ENCODE measurements around the gene SERF2.
"Not testable (repeated sequence)": the region's sequence is repeated elsewhere in the genome, so short reads cannot be mapped to it uniquely, and the experiment has no call there.

SERF2 gene

DNA sequence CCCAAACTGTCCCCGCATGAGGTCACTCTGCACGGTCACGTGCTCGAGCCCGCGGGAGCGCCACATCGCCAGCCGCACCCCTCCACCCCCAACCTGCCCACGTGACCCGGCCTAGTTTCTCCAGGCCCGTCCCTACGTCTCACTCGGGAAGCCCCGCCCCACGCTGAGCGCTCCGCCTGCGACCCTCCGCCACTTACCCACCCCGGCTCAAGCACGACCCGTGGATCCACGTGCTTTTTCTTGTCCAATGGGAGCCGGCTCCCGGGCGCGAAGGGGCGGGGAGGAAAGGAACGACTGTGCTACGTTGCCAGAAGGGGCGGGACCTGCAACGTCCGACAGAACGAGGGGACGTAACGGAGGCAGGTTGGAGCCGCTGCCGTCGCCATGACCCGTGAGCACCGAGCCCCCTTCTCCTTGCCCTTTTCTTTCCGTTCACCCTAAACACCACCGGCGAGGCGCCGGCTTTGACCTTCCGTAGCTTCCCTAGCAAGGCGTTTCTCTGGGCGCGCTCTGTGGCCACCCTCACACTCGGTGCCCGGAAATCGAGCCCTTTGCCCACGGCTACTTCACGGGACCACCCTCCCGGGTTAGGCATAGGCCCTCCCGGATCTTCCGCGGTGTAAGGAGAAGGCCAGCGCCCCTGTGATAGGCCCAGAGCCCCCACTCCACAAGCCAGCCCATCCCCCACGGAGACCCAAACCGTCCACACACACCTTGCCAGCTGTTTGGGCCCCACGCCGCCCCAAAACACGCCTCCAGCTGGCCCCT, at the start of gene SERF2:
SERF2 (plus strand) TSS at position 328 of the 768 bp plus-strand sequence; CDS start at position 385, 57 bp downstream.
- DNase-seq, result peak; percentile 58

DNA sequence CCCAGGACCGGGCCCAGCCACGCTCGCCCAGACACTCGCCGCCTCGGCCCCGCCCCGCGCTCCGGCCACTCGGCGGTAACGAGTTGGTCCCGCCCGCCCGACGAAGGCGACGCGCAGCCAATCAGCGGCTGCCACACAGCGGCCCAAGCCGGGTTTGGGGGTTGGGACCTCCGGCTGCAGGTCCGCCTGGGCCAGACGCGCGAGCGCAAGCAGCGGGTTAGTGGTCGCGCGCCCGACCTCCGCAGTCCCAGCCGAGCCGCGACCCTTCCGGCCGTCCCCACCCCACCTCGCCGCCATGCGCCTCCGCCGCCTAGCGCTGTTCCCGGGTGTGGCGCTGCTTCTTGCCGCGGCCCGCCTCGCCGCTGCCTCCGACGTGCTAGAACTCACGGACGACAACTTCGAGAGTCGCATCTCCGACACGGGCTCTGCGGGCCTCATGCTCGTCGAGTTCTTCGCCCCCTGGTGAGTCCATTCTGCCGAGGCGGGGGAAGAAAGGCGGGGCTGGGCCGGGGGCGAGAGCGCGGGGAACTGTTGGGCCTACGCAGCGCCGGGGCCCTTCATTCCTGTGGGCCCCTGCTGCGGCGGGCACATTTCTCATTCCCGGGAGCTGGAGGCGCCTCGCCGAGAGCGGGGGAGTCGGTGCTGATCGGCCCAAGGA, 45.7 kb upstream of the SERF2 start, which contains the start of gene PDIA3:
PDIA3 (plus strand) TSS at position 194 of the 658 bp plus-strand sequence; CDS start at position 296, 102 bp downstream.
- not testable (repeated sequence) for DNase-seq

DNA sequence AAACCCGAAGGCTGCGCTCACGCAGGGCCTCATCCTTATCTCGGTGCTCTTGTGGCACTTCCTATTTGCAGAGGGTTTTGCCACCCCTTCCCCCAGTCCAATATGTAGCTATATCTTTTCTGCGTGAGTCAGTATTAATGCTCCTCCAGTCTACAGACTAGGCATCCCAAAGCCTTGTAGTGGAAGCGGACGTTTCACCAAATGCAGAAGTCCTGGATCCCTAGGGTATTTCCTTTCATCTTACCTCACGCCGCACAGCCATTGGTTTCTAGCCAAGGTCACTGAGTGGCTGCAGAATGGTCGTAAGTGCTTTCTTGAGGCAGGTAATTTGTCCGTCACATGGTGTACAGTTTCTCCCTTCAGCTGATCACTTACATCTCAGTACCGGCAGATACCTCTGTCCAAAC, 45.2 kb upstream of the SERF2 start:
- DNase-seq, result not testable (repeated sequence)

DNA sequence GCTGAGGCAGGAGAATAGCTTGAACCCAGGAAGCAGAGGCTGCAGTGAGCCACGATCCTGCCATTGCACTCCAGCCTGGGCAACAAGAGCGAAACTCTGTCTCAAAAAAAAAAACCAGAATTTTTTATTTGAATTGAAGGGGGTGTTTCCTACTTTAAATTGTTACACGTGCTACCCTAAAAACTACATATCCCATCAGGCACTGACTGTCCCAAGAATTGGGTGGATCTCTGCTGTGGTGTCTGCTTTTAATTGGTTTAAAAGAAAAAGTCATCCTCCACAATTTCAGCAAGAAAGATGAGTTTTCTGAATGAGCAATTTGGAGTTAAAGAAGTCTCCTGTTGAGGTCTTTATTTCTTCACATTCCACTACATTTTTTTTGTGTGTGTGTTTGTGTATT, 43.7 kb upstream of the SERF2 start:
- DNase-seq, result no peak

DNA sequence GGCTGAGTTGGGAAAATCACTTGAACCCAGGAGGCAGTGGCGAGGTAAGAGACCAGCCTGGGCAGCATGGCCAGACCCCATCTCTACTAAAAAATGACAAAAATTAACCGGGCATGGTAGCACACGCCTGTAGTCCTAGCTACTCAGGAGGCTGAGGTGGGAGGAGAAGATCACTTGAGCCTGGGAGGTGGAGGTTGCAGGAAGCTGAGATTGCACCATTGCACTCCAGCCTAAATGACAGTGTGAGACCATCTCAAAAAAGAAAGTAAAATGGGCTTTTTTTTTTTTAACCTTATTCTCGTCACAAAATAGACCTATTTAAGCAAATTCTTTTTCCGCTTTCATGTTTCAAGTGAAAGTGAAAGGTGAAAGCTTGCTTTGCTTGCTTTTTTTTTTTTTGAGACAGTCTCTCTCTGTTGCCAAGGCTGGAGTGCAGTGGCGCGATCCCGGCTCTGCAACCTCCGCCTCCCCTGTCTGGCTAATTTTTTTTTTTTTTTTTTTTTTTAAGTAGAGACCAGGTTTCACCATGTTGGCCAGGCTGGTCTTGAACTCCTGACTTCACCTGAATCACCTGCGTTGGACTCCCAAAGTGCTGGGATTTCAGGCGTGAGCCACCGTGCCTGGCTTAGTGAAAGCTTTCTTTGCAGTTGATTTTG, 42.3 kb upstream of the SERF2 start:
- DNase-seq, result no peak

DNA sequence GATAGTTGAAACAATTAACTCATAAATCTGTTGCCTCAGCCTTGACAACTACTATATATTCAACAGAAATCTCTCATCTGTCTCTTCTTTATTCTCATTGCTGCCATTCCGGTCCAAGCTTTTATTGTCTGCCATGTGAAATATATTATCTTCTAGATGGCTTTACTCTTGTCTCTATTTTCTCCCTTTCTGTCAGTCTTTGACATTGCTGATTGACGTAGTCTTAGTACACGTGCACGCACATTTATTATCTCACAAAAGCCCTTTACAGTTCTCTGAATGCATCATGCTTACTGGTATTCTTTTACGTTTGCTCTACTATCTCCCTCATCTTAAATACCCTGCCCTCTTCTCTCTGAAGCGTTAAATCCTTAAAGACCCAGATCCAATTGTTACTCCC, 40.2 kb upstream of the SERF2 start:
- no peak for DNase-seq

DNA sequence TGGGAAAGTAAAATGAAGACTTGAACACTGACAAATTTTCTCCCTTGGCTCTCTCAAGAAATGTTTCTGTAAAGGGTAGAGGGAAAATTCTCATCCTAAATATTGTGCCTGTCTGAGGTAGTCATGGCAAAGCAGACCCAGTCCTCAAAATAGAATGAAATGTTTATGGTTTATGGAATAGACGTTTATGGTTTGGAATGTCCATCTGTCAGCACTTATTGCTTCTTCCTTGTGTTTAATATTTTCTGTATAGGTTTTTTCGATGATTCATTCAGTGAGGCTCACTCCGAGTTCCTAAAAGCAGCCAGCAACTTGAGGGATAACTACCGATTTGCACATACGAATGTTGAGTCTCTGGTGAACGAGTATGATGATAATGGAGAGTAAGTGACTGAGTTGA, 29.3 kb upstream of the SERF2 start:
- DNase-seq, result no peak

DNA sequence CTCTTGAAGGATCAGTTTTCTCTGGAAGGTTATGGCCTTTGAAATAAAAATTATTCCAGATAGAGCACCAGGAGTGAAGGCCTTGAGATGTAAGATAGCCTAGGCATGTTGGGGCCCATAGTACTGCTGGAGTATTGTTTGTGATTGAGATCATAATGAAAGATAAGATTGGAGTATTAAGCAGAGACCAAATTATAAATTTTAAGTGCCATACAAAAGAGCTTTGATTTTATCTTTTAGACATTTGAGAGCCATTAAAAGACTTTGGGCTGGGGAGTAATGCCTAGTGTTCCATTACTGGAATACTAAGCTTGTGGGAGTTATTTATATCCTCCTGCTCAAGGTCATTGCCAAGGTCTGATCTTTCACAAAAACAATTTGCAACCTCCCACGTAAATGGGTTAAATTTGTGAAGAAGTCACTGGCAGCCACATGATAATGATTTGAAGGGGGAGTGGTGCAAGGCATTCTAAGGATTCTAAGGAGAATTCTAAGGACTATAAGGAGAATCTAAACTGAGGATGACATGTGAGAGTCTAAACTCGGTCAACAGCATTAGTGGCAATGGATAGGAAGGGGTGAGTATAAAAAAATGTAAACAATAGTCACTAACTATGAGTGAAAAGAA, 28.2 kb upstream of the SERF2 start:
- DNase-seq, result no peak

DNA sequence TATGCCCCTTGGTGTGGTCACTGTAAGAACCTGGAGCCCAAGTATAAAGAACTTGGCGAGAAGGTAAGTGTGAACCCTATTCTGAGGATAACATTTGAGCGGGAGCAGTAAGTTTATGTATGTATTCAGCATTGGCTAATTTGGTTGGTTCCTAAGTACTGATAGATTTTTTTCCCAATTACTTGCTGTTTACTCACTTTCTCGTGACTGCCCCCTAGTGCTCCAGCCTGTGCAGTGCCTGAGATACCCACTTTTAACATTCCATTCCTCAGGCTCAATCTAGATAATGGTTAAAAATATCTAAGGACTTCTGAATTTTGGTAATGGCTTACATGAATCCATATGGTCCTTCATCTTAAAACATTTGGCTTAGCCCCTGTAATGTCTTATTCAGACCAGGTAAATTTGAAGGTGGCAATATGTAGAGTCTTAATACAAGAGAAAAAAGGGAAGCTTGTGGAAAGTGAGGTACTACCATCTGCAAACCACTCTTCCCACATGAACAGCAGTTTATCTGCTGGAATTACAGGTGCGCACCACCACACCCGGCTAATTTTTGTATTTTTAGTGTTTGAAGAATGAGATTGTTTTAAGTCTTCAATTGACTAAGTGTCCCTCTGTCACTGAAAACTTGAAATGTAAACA, 22.4 kb upstream of the SERF2 start:
- no peak for DNase-seq

DNA sequence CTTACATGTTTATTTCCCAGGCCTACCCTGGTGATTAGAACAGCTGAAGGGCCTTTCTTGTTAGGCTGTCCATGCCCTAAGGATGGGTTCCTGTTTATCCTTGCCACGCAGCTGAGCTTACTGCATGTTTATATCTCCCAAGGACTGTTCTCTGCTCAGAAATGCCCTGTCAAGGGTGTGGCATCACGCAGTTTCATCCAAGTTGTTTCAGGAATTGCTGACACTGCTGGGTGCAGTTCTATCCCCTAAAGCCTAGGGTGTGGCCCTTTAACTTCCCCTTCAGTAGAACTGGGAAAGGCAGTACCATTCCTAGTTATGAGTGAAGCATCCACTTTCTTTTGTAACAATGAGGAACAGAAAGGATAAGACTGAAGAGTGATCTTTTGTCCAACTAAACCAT, 20.3 kb upstream of the SERF2 start:
- DNase-seq, result no peak

DNA sequence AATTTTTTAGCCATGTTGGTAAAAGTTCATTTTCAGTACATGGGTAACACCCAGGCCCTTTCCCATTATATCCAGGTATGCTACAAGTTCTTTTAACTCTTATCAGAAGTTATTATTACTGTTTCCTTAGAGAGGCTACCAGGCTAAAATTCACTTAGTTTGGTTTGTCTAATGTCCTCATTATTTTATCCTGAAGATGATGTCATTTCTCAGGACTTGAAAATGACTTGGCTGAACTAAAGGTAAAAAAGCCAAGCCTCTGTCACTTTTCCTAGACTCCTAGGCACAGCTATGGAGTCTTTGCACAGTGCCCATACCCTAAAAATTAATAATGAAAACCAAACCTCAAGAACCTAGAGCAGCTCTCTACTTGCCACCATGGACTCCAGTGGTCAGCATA, 19.5 kb upstream of the SERF2 start:
- no peak for DNase-seq

DNA sequence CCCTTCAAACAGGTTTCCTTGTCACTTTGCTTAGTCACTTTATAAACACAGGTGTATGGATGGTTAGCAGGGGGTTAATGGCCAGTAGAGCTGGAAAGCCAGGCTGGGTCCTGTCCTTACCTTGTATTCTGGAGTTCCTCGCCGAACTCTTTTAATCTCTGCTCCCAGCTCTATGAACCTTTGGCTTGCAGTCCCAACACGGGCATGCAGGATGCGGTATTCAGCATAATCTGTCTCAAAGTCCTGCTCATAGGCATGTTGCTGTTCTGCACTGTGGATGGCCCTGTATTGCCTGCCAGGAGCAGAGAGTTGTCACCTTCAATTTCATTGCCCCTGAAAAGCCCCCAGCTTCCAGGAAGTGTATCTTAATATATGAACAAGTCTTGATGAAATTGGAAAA, 18.1 kb upstream of the SERF2 start:
- no peak for DNase-seq

DNA sequence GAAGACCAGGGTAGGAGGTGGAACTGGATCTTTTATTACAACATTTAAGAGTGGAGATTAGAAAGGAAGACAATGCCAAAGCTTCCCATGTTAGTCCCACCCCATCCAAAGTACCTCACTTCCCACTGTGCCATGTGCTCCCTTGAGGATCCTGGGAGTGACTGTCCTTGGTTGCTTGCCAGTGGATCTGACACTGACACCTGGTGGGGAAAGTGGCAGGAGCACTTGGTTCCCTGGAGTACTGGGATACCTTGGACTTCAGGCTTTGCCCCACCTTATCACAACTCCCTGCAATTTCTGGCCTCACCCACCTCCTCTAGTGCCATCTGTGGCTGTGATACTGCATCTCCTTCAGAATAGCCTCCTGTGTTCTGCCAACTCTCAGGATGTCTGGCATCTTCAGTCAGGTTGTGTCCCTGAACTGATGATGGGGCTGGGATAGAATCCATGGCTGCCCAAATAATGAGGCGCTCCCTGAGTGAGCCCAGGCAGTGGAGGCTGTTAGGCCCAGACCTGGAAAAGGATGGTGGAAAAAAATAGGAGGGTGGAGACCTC, 16.6 kb upstream of the SERF2 start:
- peak; percentile 27 for DNase-seq

DNA sequence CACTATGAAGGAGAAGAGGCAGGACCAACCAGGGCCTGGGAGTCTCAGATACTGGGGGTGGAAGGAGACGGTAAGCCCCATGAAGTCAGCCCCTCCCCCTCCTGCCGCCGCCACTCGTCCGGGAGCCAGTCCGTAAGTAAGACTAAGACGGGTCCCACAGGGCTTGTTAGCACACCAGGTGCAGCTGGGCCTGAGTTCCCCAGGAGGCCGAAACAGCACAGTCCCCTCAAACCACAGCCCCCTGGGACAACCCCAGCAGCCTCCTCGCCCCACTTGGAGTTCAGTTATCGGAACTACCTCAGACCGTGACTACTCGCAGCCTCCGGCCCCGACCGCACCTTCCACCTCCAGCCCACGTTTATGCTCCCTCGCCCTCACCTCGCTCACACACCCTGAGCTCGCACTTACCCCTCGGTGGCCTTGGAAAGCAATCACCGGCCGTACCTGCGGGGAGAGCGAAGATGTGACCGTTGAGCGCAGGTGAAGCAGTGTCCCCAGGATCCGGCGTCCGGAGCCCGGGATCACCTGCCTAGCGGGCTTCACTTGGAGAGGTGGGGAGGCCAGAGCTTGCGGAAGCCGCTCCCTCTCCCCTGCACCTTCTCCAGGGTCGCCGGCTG, 15.9 kb upstream of the SERF2 start:
- no peak for DNase-seq

DNA sequence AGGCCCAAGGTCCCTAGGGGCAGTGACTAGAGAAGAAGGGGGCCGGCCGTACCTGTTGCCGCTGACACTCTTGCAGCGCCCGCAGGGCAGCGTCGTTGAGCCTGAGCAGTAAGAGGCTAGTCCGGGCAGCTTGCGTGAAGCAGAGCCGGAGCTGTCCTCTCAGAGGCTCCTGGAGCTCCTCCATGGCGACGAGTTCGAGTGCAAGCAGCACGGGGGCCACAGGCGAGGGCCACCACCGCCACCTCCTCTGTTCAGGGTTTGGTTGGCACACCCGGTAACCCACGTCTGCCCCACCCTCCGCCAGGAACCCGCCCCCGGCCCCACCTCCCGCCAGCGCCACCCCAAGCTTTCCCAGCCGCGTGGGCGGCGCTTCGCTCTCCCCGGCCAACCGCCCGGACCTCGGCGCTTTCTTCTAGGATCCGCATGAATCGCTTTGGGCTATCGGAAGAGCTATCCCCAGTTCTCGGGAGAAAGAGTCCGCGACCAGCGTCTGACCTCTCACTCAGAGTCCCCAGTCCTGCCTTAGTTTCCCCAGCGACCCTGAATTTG, 15.3 kb upstream of the SERF2 start, which contains the start of gene ELL3:
ELL3 (minus strand) TSS at position 249 of the 549 bp plus-strand sequence; CDS start at position 184, 65 bp downstream.
- no peak for DNase-seq

DNA sequence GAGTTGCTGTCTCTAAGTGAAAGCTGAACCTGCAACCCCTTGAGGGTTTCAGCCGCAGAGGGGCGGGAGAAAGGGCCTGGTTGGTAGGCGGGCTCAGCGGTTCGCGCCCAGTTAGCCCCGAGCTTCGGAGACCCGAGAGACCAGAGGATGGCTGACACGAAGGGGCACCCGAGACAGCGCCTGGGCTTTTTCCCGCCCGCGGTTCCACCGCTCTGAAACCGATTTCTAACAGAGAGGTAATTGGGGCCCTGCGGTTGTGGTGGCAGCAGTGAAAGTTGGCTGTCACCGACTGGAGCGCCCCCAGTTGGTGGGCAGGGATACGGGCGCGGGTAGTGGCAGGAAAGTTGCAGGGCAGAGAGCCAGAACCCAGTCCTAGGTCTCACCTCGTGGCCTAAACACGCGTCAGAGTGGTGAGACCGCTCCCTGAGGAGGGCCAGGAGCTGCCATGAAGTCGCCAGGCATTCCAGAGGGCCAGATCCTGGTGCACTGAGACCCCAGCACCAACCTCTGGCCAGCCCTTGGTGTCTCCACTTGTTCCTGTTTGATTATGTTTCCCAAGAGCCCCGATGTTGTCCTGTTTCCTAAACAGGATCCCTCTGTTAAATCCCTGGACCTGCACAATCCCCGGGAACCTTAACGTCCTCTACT, 14.7 kb upstream of the SERF2 start:
- DNase-seq, result no peak

DNA sequence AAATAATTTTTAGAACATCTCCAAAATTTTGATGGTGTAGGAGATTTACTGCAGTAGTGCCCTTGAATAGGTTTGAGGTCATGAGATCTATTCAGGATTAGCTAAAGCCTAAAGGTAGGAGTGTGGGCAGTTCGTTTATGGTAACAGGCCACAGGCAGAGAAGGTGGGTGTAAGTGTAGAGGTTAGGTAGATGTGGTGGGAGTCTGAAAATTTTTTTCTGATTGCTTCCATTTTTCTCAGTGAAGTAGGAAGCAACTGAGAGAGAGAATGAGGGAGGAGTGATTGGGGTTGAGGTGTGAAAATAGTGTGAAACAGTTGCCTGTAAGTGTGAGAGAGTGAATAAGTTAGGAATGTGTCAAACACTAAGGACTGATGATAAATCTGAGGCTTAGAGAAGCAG, 13.1 kb upstream of the SERF2 start:
- DNase-seq, result no peak

DNA sequence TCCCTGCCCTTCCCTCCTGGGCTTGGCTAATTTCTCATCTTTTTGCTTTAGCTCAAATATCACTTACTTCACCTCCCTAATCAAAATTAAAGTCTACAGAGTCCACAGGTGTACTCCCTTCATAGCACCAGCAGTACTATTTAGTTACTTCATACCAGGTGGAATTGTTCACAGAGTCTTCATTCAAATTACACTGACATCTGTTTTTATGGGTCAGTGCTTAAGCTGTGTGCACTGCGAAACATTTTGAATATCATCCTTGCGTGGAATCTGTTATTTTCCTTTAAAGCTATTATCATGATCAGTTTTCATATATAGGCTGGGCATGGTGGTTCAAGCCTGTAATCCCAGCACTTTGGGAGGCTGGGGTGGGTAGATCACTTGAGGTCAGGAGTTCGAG, 2.7 kb upstream of the SERF2 start:
- no peak for DNase-seq

DNA sequence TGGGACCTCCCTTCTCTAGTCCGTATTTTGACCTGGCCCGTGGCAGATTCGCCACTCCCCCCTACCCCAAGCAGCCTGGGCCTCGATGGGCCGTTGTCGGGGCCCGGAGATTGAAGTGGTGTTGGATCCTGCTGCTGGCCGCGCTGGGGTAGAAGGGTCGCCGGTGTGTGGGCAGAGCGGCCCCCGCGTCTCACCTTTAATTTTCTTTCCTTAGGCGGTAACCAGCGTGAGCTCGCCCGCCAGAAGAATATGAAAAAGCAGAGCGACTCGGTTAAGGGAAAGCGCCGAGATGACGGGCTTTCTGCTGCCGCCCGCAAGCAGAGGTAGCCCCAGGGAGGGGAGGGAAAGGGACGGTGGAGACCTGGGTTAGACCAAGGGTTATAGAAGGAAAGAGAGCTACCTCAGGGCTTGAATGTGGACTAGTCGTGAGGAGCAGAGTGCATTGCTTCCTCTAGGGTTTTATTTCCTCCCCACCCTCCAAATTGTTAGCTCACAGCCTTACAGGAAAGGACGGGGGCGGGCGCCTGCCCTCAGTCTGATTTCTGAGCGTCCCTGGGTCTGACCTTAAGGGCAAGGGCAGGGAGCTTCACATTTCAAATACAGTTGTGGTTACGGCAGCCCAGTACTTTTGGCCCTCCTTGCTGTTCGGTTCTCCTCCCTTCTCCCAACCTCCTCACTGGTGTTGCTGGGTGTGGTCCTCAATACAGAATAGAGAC, 799 bp downstream of the SERF2 start:
- no peak for DNase-seq

DNA sequence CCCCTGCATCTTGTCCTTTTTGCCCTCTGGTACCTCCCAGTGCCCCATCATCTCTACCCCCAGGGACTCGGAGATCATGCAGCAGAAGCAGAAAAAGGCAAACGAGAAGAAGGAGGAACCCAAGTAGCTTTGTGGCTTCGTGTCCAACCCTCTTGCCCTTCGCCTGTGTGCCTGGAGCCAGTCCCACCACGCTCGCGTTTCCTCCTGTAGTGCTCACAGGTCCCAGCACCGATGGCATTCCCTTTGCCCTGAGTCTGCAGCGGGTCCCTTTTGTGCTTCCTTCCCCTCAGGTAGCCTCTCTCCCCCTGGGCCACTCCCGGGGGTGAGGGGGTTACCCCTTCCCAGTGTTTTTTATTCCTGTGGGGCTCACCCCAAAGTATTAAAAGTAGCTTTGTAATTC, 1.5 kb downstream of the SERF2 start:
- DNase-seq, result no peak
